ENCODE measurements around the gene MAJIN.

The MAJIN gene

DNA sequence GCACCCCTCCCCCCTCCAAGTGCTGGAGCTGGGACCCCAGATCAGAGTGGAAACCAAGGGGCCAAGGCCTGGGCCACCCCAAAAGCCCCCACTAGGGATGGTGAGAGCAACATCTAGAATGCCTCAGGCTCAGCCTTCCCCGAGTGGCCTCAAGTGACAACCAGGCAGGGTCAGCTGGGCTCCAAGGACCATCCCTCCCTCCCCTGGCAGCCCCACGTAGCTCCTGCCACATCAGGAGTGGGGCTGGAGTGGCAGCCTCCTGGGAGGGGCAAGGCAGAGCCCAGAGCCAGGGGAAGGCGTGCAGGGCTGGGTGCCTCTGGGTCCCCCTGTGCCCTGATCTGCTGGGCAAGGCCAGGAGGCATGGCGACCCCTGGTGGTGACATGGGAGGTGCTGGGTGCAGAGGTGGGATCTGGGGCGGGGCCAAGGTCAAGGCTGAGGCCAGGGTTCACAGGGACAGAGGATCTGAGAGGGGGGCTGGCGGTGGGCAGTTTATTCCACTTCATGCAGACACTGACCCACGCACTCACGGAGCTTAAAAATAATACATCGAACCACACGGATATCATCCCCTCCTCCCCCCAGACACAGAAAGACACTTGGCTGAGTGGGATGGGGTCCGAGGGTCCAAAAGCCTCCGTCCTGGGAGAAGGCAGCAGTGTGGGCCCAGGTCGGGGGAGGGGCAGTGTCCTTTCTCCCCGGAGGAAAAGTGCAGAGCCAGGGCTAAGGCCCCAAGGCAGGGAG is 77.7 kb downstream of the MAJIN start:
- peak; percentile 91 for DNase-seq (ENCODE audit: low read depth)
- no peak overlapping the region for H3K4me3 ChIP-seq (ENCODE audit: low read depth, low read length)
- TF ChIP-seq, protein P1, sequence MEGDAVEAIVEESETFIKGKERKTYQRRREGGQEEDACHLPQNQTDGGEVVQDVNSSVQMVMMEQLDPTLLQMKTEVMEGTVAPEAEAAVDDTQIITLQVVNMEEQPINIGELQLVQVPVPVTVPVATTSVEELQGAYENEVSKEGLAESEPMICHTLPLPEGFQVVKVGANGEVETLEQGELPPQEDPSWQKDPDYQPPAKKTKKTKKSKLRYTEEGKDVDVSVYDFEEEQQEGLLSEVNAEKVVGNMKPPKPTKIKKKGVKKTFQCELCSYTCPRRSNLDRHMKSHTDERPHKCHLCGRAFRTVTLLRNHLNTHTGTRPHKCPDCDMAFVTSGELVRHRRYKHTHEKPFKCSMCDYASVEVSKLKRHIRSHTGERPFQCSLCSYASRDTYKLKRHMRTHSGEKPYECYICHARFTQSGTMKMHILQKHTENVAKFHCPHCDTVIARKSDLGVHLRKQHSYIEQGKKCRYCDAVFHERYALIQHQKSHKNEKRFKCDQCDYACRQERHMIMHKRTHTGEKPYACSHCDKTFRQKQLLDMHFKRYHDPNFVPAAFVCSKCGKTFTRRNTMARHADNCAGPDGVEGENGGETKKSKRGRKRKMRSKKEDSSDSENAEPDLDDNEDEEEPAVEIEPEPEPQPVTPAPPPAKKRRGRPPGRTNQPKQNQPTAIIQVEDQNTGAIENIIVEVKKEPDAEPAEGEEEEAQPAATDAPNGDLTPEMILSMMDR (IDR thresholded peaks at IDR 0.05; ENCODE audit: insufficient read depth, low read depth, low read length, missing control alignments) = peak; percentile 99

DNA sequence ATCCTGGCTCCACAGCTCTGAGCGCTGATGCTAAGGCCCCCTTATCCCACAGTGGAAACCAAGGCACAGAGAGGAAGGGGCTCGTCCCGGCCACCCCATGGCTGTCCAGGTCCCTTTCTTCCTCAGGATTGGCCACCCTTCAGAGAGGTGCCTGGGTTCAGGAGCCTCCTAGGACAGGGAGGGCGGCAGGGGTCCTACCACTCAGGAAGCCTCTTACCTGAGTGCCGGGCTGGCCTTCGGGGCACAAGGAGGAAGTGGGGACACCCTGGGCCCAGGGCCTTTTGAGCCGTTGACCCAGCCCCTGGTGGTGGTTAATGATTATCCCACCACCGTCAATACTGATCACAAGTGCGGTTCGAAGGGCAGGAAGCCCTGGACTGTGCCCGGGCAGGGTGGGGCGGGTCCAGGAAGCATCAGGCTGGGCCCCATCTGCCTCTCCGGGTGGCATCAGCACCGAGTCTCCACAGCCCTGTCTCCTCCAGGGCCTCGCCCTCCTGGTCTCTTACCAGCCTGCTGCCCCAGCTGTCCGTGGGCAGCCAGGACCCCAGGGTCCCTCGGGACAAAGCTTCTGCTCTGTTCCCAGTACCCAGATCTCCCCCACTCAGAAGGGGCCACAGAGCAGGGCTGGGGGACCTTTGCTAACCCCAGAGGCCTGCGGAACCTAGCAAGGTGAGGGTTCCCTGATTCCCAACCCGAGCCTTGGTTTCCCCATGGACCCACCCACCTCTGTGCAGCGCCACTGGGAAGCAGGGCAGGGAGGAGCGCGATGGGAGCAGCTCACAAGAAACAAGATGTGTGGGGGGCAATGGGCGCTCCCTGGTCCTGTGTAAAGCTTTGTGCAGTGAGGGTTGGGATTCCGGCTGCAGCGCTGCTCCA is 78.5 kb downstream of the MAJIN start:
- H3K4me3 ChIP-seq (ENCODE audit: low read depth, low read length) = no peak overlapping the region
- DNase-seq (ENCODE audit: low read depth) = no peak
- TF ChIP-seq, protein P1 (IDR thresholded peaks at IDR 0.05; ENCODE audit: insufficient read depth, low read depth, low read length, missing control alignments) = no peak

DNA sequence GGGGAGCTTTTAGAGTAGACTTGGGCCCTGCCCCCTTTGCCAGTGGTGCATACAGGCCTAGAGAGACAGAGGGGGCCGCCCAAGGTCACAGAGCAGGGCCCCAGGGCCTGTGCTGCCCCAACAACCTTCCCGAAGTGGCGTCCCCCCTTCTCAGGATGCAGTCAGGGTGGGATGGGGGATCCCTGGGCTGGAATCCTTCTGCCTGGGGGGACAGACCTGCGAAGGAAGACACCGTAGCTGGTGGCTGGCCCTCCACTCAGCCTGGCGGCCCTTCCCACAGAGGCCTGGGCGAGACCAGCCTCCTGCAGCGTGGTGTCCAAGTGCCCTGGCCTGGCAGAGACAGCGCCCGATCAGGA is 79.1 kb downstream of the MAJIN start:
- no peak for DNase-seq (ENCODE audit: low read depth)
- TF ChIP-seq, protein P1 (IDR thresholded peaks at IDR 0.05; ENCODE audit: insufficient read depth, low read depth, low read length, missing control alignments) = no peak
- no peak overlapping the region for H3K4me3 ChIP-seq (ENCODE audit: low read depth, low read length)

DNA sequence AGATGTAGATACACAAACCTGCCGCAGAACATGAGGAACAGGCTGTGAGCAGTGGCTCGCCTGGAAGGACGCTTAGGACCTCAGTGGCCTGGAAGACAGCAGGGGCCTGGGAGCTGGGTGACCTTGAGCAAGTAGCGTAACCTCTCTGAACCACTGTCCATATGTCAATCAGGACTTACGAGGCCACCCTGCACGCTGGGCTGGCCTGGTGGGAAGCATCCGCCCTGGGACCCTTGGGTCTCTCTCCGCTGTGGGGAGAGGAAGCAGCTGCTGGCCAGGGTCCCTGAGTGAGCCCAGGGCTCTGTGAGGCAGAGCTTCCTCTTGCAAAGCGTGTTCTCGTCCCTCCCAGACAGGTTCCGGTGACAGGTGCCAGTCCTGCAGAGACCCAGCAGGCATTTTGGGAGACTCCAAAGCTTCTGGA is 79.5 kb downstream of the MAJIN start:
- no peak for DNase-seq (ENCODE audit: low read depth)
- TF ChIP-seq, protein P1 (IDR thresholded peaks at IDR 0.05; ENCODE audit: insufficient read depth, low read depth, low read length, missing control alignments) = no peak
- no peak overlapping the region for H3K4me3 ChIP-seq (ENCODE audit: low read depth, low read length)

DNA sequence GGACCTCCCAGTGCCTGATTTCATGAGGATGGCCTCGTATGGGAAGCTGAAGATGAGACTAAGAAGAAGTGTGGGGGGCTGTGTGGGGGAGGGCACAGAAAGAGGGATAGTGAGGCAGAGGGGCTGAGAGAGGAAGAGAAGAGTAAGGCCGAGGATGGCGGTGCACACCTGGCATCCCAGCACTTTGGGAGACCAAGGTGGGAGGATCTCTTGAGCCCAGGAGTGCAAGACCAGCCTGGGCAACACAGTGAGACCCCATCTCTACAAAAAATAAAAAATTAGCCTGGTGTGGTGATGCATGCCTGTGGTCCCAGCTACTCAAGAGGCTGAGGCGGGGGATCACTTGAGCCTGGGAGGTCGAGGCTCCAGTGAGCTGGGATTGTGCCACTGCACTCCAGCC is 80.0 kb downstream of the MAJIN start:
- DNase-seq (ENCODE audit: low read depth) = no peak
- no peak overlapping the region for H3K4me3 ChIP-seq (ENCODE audit: low read depth, low read length)
- TF ChIP-seq, protein P1 (IDR thresholded peaks at IDR 0.05; ENCODE audit: insufficient read depth, low read depth, low read length, missing control alignments) = no peak

DNA sequence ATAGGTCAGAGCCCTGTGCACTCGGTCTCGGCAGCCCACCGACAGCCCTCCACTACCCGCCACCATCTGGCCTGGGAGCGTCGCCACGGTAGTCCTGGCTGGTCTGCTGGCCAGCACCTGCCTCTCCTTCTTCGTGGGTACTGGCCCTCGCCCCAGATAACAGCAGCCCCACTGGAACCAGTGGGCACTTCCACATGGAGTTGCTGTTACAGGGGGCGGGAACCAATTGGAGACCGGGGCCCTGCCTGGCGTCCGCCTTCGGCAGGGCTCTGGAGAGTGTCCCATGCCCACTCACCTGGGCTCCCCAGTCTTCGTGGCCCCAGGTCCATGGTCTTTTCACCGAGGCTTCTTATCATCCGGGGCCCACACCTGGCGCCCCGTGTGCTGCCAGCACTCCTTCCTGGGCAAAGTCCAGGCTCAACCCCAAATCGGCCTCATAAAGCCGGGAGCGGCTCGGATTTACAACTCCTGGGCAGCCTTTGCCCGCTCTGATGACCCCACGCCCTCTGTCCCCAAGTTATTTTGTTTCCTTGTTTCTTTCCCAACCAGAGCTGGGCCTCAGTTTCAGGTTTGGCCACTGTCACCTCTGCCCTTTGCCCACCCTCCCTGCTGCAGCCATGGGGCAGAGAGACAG is 80.6 kb downstream of the MAJIN start:
- DNase-seq (ENCODE audit: low read depth) = no peak
- H3K4me3 ChIP-seq (ENCODE audit: low read depth, low read length) = no peak overlapping the region

More for the DNA sequence above, 80.6 kb downstream of the MAJIN start:
- TF ChIP-seq, protein P1 (IDR thresholded peaks at IDR 0.05; ENCODE audit: insufficient read depth, low read depth, low read length, missing control alignments) = no peak

Data from GM12865 (cell line).